ENCODE results near the gene NECTIN4. TPM values are rescaled to one million over a fixed set of nuclear protein-coding genes. Genes with fewer than 3 reads are reported as not detected.
"Not testable (repeated sequence)": the region's sequence is repeated elsewhere in the genome, so short reads cannot be mapped to it uniquely, and the experiment has no call there.

NECTIN4 gene
- polyA plus RNA-seq (ENCODE audit: insufficient read depth in 1 of 5, insufficient read length in 5 of 5, low replicate concordance in 1 of 5), result 10 to 100 TPM in 2 of 5 donors, 1 to 10 TPM in 3; 7.3 to 11.9 (median 9.1) TPM
- long read RNA-seq, donor 1, partial matches to known transcripts, result 0 of 4 reads
- long read RNA-seq, donor 1, other reads (novel, unspliced or antisense), result 0 of 4 reads
- long read RNA-seq, donor 2, result 0 reads
- long read RNA-seq, donor 3, result 0 reads
- long read RNA-seq, donor 4, result 0 reads
- long read RNA-seq, donor 5, result 0 reads
- long read RNA-seq, donor 6, result 0 reads
- long read RNA-seq, donor 7, result 0 reads
- long read RNA-seq, donor 8, result 0 reads

DNA sequence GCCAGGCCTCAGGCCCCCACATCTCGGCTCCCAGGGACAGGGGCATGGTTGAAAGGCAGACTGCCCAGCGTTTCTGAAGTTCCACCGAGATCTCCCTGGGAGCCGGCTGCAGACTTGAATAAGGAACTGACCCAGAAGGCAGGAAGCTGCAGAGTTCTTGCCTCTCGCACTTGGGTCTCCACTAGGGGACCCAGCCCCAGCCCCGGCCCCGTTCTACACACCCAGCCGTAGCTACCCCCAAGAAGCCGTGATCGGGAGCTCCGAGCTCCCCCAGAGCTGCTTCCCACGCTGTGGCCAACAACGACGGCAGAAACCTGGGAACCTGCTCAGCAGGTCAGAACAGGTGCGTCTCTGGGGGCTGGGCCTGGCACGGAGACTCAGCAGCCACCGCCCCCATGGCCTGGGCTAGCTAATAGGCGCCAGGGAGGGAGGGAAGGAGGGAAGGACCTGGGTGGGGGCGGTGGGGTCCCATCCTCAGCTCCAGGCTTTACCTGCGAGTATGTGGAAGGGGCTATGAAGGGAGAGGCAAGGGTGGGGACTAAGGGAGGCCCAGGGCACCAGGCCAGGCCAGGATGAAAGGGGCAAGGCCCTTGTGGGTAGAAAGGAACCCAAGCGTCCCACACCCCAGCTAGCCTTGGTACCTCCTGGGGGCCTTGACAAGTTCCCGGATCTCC, at the start of gene NECTIN4:
TSS of gene NECTIN4 (minus strand) at position 308 of the 674 bp plus-strand sequence. CDS start at position 46, 262 bp downstream.
- peak; percentile 58 to 63 for DNase-seq

DNA sequence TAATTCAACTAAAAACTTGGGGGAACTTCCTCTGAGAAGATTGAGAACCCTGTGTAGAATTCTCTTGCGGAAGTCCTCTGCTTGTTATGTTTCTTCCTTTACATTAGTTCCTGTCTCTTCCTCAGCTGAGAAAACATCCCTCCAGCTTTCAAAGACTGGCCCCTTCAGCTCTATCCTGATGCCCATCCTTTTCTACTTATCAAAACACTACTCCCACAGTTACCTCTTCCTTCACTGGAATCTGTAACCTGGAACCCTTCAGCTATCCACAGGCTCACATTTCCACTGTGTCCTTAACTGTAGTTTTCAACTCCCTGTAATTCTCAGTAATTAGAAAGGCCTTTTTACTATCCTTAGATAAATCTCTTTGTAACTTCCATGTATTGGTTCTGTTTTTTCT, 49.1 kb upstream of the NECTIN4 start:
- DNase-seq, result no peak

DNA sequence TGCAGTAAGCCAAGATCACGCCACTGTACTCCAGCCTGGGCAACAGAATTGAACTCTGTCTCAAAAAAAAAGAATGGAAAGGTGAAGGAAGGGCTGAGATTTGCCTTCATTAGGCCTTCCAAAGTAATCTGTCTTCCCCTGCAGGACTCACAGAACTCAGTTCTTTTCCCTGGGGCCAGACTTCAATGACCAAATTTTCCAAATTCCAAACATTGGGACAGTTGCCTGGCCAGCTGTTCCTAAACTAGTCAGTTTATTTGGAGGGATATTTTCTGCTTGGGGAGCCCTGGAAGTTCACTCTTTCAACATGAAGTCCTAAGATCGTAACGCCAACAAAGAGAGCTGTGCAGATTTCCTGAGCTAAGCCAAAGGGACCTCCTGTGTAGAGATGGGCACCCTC, 48.5 kb upstream of the NECTIN4 start:
- no peak for DNase-seq

DNA sequence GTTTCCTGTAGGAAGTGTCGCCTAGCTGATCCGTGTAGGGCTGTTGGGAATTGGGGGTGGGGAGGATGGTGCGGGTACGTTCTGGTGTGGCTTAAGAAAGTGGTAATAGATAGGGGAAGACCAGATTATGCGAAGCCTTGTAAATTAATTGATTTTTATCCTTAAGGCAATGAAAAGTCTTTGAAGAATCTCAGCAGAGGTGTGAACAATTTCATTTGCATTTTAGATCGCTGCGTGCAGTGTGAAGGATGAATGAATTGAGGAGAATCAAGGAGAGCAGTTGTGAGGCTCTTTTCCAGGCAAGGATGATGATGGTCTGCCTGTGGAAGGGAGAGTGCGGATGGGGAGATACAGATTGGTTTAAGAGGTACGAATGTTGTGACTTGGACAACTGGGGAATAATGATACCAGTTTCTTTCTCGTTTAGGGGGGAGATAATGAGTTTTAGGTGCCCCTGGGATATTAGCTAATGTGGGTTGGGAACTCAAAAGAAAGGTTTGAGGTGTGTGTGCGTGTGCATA, 43.9 kb upstream of the NECTIN4 start:
- no peak for DNase-seq

DNA sequence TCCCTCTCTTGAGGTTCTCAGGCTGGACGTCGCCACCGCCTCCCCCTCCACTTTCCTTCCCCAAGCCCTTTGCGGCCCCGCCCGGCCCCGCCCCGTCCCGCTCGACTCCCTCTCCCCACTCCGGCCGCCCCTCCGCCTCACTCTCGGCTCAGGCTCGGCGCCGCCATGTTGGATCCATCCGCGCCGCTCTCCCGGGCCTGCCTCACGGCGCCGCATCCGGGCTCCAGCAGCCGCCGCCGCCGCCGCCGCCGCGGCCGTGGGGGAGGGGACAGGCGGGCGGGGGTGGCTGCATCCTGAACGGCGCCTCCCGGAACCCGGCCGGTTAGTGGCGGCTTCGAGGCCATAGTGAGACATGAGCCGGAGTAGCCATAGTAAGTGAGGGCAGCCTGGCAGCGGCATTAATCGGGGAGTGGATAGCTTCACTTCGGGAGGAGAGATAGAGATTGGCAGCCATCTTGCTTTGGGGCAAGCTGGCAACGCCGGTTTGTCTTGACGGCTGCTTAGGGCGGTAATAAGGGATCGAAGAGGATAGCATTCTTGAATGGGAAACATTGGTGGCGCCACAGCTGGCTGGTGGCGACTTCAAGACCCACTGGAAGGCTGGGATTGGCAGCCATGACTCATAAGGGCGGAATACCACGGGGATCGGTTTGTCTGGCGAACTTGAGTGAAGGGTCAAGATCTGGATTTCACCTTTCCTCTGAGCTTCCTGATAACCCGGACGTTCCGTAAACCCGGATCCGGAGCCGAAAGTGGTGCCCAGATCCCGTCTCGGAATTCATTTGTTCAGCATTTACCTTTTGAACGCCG, 43.3 kb upstream of the NECTIN4 start, which contains the start of gene DEDD:
TSS of gene DEDD (minus strand) at position 258 of the 810 bp plus-strand sequence. CDS start 8,205 bp downstream, outside the sequence.
- peak; percentile 91 to 95 for DNase-seq

DNA sequence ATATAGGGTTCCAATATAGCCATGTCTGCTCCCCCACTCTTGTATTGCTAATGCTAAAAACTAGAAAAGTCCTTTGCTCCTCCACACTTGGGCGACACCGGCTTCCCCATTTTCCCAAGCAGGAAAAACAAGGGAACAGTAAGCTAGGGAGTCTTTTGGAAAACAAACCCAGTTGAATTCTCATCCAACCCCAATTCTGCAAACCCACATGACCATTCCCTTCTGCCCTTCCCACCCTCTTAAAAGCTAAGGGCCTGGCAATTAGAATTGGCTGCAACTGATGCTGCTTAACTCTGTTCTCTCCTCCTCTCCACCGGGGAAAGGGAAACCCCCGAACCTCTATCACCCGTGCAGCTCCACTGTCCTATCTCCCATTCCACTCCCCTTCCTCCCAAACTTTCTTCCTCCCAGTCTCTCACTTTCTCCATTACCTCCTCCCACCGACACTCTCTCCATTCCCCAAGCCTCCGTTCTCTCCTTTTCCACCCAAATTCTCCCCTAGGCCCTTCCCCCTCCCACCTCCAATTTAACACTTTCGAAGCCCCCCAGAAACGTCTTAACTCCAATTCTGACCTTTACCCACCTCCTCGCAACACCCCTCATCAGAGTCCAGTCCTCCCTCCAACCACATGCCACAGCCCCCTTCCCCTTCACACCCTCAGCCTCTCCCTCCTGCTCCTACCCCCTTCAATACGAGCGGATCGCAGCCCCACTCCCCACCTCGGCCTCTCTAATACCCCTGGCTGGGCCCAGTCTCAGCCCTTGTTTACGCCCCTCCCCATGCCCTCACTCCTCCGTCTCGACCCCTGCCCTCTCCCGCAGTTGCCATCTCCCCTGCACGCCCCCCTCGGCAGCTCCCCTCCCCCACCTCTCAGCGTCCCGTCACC, 42.4 kb upstream of the NECTIN4 start:
- peak in 1 of 2 donors; percentile 36 for DNase-seq

DNA sequence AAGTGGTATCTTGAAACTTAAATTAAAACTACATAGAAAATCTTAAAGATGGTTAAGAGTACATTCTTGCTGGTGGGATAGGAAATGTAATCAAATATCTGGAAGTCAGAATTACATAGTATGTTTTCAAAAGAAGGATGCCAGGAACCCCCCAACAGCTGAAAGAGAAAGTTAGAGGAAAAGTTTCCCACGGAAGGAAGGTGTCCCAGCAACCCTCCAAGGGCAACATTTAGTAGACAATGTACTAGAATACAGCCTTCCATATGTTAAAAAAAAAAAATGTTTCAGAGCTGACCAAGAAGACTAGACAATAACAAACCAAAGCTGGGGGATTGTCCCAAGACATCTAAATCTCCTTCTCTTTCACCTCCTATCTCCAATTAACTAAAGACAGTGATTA, 40.9 kb upstream of the NECTIN4 start:
- no peak for DNase-seq

DNA sequence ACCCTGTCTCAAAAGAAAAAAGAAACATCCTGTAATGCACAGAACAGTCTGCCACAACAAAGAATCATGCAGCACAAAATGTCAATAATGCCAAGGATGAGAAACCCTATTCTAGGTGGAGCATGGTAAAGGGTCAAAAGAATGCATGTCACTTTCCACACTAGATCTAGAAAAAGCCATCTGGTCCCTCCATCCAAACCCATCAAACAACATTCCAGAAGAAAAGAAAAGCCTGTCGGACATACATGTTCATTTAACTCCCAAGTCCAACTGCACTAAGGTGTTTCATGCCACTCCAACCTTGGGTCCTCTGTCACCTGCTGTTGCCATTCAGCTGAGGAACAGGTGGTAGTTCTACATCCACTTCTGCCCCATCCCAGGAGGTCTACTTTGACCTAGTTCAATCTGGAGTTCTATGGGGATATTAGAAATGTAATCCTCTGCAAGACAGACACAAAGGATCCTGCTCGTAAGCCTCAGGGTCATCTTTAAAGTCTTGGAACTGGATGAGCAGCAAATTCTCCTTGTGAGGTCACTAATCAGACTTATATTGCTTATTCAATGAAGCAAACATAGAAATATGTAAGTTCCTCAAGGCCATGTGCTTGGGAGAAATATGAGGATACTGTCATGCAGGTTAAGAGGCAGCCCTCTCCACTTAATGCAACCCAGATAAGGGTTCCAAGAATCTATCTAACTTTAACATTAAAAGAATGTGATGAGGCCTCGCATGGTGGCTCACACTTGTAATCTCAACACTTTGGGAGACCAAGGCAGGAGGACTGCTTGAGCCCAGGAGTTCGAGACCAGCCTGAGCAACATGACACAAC, 39.4 kb upstream of the NECTIN4 start:
- no peak for DNase-seq

DNA sequence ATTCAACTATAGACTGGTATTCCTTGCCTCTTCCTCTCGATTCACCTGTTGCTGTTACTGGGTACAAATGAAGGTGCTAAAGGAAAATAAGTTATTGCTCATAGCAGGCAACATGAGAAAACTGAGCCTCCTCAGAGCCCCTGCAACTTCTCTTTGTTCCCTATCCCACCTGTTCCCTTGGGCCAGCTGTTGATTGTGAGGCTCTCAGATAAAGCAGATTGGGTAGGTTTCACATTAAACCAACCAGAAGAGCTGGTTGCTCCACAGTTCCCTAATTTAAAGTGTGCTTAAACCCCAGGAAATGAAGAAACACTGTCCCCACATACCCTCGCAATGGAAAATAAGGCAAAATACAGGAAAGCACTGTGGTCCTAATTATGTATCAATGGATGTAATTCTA, 38.3 kb upstream of the NECTIN4 start:
- DNase-seq, result no peak

DNA sequence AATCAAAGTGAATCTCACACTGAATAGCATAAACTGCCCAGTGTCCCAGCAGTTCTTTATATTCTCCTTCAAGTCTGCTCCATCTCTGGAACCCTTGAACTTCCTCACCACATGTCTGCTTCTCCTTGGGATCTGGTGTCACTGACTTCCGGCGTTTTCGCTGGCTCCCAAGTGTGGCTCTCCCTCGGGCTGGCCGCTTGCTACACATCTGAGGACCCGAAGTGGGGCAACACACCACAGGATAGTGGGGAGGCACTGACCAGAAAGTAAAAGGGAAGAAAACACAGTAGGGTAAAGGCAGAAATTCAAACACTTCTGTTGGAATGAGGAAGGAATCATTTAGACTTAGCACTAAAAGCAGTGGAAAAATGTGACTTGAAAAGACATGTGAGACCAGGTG, 33.6 kb upstream of the NECTIN4 start:
- DNase-seq, result no peak

DNA sequence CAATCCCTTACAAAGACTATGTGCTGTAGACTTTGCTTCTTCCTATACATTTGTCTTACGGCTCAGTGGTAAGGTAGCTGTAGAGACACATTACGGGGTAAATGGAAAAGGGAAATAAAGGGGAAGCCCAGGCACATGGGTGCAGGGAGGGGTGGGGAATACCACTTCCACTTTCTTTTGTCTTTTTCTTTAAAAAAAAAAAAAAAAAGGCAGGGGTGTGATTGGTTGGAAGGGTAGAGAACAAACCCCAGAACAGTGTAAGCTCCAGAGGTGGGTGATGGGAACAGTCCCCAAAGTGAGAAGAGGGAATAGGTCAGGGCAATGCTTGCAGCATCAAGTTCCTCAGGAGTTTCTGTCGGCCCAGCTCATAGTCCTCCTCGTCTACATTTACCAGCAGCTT, 32.5 kb upstream of the NECTIN4 start:
- DNase-seq, result no peak

DNA sequence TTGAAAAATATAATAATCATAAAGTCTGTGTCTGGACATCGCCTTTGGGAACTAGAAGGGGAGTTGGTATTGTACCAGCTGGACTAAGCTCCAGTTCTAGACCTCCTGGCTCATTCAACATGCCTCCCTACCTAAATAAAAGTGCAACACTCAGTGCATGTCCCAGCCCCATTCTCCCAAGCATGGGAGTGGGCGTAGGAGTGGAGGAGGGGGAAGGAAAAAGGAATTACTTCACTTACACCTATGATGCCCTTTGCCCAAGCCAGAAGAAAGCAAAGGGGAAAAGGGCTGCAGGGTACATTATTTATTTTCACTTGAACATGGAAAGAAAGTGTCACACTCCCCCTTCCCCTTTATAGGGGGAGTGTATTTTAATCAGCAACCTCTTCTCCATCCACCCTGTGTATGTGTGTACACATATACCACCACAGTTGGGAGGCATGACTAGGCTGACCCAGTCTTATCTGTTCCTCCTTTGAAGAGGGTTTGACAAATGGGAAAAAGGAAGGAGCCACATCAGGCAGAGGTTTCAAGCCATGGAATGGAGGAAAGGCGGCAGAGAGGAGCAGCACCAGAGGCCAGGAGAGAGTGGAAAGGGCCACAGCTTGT, 31.8 kb upstream of the NECTIN4 start:
- no peak for DNase-seq

DNA sequence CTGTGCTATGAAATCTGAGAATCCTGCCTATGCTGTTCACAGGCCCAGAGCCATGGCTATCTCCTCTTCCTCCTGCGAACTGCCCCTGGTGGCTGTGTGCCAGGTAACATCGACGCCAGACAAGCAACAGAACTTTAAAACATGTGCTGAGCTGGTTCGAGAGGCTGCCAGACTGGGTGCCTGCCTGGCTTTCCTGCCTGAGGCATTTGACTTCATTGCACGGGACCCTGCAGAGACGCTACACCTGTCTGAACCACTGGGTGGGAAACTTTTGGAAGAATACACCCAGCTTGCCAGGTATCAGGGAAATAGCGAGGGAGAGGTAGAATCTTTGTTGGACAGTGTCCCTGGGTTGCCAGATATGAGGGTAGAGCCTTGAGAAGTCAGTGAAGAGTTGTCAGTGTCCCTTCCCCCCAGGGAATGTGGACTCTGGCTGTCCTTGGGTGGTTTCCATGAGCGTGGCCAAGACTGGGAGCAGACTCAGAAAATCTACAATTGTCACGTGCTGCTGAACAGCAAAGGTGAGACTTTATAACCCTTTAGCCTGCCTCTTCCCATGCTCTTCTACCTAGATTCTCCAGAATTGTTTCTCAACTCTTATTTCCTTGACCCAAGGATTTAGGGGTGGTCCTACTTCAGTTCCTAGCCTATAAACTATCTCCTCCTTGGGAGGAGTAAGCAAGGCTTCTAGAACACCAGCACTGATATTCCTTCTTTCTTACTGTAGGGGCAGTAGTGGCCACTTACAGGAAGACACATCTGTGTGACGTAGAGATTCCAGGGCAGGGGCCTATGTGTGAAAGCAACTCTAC, 29.9 kb upstream of the NECTIN4 start:
- no peak for DNase-seq

DNA sequence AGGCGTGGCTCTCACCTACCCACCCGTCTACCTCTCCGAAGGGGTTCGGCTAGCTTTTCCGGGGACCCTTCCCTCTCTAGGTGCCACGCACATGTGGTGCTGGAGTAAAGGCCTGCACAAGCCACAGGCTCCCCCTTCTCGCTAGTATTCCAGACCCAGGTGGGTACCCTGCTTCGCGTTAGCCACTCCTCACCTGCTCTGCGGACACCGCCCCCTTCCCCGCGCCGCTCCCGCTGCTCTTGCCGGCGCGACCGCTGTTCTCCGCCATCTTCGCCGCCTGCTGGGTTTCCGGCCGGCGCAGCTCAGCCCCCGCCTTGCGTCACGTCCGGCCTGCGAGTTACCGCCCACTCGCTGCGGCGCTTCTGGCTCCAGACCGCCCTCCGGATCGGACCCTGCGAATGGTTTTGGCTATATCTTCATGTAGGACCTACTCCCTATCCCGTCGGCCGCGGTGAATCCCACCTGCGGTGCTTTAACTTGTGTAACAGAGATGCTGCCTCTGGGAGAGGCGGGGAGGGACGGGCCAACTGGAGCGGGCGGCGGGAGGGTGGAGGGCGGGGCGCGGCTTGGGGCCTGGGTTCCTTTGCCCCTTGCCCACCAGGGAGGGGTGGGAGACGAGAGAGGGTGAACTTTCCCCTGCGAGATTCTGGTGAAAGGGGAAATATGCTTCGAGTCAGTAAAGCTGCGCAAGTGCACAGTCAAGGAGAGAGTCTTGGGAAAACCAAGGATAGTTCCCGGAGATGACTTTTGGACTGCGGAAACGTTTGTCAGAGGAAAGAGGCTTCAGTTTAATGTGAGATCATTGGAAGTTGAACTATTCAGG, 28.6 kb upstream of the NECTIN4 start, which contains the start of the genes NIT1 and PFDN2:
TSS of gene NIT1 (plus strand) at position 347 of the 823 bp plus-strand sequence. CDS start at position 419, 72 bp downstream.
TSS of gene PFDN2 (minus strand) at position 279 of the 823 bp plus-strand sequence. CDS start at position 268, 11 bp downstream.
- DNase-seq, result peak; percentile 87 to 89

DNA sequence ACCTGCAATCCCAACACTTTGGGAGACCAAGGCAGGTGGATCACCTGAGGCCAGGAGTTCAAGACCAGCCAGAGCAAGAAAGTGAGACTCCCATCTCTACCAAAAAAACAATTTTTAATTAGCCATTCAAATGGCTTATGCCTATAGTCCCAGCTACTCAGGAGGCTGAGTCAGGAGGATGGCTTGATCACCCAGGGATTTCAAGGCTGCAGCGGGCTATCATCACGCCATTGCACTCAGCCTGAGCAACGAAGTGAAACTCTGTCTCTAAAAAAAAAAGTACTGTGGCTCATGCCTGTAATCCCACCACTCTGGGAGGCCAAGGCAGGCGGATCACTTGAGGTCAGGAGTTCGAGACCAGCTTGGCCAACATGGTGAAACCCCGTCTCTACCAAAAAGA, 26.6 kb upstream of the NECTIN4 start:
- not testable (repeated sequence) for DNase-seq

DNA sequence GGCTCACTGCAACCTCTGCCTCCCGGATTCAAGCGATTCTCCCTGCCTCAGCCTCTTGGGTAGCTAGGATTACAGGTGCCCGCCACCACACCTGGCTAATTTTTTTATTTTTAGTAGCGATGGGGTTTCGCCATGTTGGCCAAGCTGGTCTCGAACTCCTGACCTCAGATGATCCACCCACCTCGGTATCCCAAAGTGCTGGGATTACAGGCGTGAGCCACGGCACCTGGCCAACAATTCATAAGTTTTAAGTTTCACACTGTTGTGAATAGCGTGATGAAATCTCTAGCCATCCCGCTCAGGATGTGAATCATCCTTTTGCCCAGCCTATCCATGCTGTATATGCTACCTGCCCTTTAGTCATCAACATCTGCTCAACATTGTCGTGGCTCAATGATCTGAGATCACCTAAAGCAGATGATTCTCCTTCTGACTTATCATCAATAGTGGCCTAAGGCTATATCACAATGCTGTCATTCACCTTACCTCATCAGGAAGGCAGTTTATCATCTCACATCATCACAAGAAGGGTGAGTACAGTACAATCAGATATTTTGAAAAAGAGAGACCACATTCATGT, 25.9 kb upstream of the NECTIN4 start:
- no peak for DNase-seq

DNA sequence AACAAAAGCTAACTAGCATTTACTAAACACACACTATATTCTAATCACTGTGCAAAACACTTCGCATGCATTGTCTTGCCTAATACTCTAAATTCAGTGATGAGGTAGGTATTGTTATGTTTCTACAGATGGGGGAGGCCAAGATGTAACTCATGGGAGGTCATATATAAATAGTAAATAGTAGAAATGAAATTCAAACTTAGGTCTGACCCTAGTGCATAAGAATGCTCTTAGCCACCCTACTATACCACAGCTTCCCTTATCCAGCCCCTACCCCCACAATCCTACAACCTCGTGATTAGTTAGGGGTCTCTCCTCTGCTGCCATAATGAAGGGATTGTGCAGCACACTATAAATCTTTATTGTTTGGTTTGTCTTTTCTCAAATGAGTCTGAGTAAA, 25.2 kb upstream of the NECTIN4 start:
- DNase-seq, result no peak

Data from right lung (tissue), 10 donors.